ENCODE measurements around the gene TBC1D5.
"Not testable (repeated sequence)": the region's sequence is repeated elsewhere in the genome, so short reads cannot be mapped to it uniquely, and the experiment has no call there.

TBC1D5 gene

DNA sequence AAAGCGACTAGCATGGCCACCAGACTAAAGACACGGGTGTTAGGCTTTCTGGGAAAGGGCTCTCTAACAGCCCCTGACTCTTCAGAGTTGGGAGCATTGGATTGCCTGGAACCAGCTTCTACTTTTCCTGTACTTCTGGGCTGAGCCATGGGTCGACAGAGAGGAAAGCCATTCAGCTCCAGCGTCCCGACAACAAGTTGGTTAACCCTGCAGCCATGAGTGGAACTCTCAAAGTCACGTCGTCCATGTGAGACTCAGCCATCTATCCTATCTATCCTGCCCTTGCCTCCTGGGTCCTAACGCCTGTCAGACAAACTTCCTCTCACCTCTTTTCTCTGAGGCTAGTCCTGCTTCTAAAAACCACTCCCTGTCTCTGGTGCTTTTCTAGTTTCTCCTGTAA lies 32.6 kb upstream of the TBC1D5 start:
- no peak overlapping the region for H3K4me3 ChIP-seq (ENCODE audit: low read depth, low read length)
- DNase-seq (ENCODE audit: low read depth): no peak
- TF ChIP-seq POLR2A (IDR thresholded peaks at IDR 0.05; ENCODE audit: extremely low read depth, insufficient read length) (no peak), MAX (IDR thresholded peaks at IDR 0.05; ENCODE audit: low read depth, low read length) (no peak), CTCF (IDR thresholded peaks at IDR 0.05; ENCODE audit: low read depth, low read length) (no peak), MYC (IDR thresholded peaks at IDR 0.05; ENCODE audit: low read depth, low read length) (no peak)

- DNase-seq (ENCODE audit: low read depth): peak; percentile 5
- not testable (repeated sequence) for H3K4me3 ChIP-seq (ENCODE audit: low read depth, low read length)
These were observed 31.9 kb upstream of the TBC1D5 start for GRCh38 chr3:17774180-17774910.

DNA sequence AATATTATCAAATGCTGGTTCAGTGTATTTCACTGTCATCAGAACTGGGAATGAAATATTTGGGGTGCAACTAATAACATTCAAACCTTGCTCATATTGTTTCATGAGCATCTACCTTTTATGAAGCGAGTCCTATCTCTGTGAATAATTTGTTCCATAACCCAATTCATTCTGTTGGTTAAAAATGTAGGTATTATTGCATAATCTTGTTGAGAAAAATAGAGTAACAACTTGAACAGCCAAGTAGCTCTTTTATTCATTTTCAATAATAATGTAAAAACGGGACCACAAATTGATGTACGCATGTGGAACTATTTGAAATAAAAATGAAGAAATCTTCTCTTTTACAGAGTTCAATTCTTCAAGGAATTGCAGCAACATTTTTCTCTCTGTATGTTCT lies 30.1 kb upstream of the TBC1D5 start:
- TF ChIP-seq POLR2A (IDR thresholded peaks at IDR 0.05; ENCODE audit: extremely low read depth, insufficient read length) (no peak), MAX (IDR thresholded peaks at IDR 0.05; ENCODE audit: low read depth, low read length) (no peak), MYC (IDR thresholded peaks at IDR 0.05; ENCODE audit: low read depth, low read length) (no peak), CTCF (IDR thresholded peaks at IDR 0.05; ENCODE audit: low read depth, low read length) (no peak)
- DNase-seq (ENCODE audit: low read depth): no peak
- H3K4me3 ChIP-seq (ENCODE audit: low read depth, low read length): no peak overlapping the region

- peak; percentile 48 for DNase-seq (ENCODE audit: low read depth)
- TF ChIP-seq CTCF (IDR thresholded peaks at IDR 0.05; ENCODE audit: low read depth, low read length) (no peak), POLR2A (IDR thresholded peaks at IDR 0.05; ENCODE audit: extremely low read depth, insufficient read length) (no peak), MAX (IDR thresholded peaks at IDR 0.05; ENCODE audit: low read depth, low read length) (no peak), MYC (IDR thresholded peaks at IDR 0.05; ENCODE audit: low read depth, low read length) (no peak)
These were observed 29.0 kb upstream of the TBC1D5 start for GRCh38 chr3:17771177-17772017.

DNA sequence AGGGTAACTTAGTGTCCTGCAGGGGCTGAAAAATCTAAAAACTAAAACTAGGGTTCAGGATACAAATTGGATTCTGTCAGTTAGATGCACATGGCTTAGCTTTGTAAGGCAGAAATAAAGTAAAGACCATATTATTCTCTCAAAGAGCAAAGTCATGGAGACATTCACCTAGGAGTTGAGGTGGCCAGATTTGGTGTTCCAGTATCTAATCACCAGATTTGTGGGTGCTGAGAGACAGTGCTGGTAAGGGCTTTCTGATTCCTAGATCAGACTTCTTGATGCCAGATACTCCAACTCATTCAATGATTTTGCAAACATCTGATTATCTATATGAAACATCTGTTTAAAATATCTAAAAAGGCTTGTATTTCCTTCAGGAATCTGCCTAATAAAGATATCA lies 28.3 kb upstream of the TBC1D5 start:
- no peak for TF ChIP-seq MYC (IDR thresholded peaks at IDR 0.05; ENCODE audit: low read depth, low read length)
- TF ChIP-seq MAX (IDR thresholded peaks at IDR 0.05; ENCODE audit: low read depth, low read length): no peak
- no peak for TF ChIP-seq CTCF (IDR thresholded peaks at IDR 0.05; ENCODE audit: low read depth, low read length)
- TF ChIP-seq POLR2A (IDR thresholded peaks at IDR 0.05; ENCODE audit: extremely low read depth, insufficient read length): no peak
- DNase-seq (ENCODE audit: low read depth): no peak
- H3K4me3 ChIP-seq (ENCODE audit: low read depth, low read length): no peak overlapping the region

More at GRCh38 chr3:17771177-17772017, 29.0 kb upstream of the TBC1D5 start:
- no peak overlapping the region for H3K4me3 ChIP-seq (ENCODE audit: low read depth, low read length)

GRCh38 chr3:17765819-17766472 lies 23.5 kb upstream of the TBC1D5 start:
- no peak for TF ChIP-seq POLR2A (IDR thresholded peaks at IDR 0.05; ENCODE audit: extremely low read depth, insufficient read length)
- no peak for TF ChIP-seq CTCF (IDR thresholded peaks at IDR 0.05; ENCODE audit: low read depth, low read length)
- TF ChIP-seq MYC (IDR thresholded peaks at IDR 0.05; ENCODE audit: low read depth, low read length): no peak
- TF ChIP-seq MAX (IDR thresholded peaks at IDR 0.05; ENCODE audit: low read depth, low read length): no peak
- DNase-seq (ENCODE audit: low read depth): peak; percentile 37
- H3K4me3 ChIP-seq (ENCODE audit: low read depth, low read length): no peak overlapping the region

Measured in NB4 (cell line).